ENCODE results near the gene FHIT.

DNA sequence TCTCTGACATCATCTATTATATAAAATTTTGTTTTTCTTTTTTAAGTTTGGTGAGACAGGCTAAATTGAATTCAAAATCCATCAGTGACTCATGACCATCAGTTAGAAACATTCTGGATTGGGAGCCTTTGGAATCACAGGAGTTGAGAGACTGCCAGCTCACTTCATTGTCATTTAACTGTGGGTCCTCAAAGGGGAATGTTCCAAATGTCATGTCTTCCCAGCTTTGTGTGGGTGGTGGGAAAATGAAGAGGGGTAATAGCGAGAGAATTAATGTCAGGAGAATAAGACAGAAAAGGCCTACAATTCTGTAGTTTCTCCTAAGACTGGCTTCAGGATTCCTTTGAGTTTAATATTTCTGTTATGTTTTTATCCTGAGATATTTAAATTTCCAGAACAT, 1051.9 kb downstream of the FHIT start:
- TF ChIP-seq POLR2A (IDR thresholded peaks at IDR 0.05; ENCODE audit: low read length) (no peak), GATA1 (IDR thresholded peaks at IDR 0.05; ENCODE audit: low read depth, low read length) (no peak)

Measured in erythroblast (primary cell).